HG02763 (cell line): ENCODE results near the gene RBM28.

Experiments
- ATAC-seq: cut with Tn5 transposase; IDR thresholded peaks from one replicate; pipeline ENCODE4 v1.9.1; 2021; ENCODE audit warnings: mild to moderate bottlenecking, moderate library complexity; ENCODE audit not compliant: unreplicated experiment

RBM28 gene, protein sequence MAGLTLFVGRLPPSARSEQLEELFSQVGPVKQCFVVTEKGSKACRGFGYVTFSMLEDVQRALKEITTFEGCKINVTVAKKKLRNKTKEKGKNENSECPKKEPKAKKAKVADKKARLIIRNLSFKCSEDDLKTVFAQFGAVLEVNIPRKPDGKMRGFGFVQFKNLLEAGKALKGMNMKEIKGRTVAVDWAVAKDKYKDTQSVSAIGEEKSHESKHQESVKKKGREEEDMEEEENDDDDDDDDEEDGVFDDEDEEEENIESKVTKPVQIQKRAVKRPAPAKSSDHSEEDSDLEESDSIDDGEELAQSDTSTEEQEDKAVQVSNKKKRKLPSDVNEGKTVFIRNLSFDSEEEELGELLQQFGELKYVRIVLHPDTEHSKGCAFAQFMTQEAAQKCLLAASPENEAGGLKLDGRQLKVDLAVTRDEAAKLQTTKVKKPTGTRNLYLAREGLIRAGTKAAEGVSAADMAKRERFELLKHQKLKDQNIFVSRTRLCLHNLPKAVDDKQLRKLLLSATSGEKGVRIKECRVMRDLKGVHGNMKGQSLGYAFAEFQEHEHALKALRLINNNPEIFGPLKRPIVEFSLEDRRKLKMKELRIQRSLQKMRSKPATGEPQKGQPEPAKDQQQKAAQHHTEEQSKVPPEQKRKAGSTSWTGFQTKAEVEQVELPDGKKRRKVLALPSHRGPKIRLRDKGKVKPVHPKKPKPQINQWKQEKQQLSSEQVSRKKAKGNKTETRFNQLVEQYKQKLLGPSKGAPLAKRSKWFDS

DNA sequence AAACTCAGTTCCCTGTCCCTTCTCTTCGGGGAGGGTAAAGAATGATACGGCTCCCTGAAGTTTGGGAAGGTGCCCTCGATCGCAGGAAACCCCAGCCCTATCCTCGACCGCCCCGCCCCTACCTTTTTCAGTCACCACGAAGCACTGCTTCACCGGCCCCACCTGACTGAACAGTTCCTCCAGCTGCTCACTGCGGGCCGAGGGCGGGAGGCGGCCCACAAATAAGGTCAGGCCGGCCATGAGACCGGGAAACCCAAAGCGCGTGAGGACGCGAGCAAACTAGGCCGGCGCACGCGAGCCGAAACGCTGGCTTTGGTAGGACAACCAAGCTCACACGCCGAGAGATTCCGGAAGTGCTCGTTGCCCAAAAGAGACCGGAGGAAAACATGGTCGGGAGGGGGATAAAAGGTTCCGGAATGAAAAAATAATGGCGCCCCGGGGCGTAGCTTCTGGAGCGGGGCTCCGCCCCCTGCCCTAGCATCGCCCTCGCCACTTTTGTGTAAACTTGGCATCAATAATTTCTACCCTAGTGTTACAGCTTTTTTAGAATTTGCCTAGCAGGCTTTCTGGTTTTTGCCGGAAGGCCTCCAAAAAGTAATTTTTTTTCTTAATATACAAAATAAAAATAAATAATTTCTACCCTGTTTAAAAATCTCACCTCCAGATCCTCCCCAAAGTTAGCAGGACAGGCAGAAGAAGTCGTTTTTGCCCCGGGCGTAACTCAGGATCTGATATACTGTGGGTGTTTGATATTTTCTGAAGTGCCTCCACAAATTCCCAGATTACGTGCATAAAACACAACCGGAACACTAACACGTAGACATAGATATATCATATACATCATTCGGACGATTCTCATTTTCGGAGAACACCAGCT is at the start of gene RBM28:
RBM28 (minus strand) TSS at position 355 of the 877 bp plus-strand sequence; CDS start at position 240, 115 bp downstream.
- peak; percentile 93 for ATAC-seq

DNA sequence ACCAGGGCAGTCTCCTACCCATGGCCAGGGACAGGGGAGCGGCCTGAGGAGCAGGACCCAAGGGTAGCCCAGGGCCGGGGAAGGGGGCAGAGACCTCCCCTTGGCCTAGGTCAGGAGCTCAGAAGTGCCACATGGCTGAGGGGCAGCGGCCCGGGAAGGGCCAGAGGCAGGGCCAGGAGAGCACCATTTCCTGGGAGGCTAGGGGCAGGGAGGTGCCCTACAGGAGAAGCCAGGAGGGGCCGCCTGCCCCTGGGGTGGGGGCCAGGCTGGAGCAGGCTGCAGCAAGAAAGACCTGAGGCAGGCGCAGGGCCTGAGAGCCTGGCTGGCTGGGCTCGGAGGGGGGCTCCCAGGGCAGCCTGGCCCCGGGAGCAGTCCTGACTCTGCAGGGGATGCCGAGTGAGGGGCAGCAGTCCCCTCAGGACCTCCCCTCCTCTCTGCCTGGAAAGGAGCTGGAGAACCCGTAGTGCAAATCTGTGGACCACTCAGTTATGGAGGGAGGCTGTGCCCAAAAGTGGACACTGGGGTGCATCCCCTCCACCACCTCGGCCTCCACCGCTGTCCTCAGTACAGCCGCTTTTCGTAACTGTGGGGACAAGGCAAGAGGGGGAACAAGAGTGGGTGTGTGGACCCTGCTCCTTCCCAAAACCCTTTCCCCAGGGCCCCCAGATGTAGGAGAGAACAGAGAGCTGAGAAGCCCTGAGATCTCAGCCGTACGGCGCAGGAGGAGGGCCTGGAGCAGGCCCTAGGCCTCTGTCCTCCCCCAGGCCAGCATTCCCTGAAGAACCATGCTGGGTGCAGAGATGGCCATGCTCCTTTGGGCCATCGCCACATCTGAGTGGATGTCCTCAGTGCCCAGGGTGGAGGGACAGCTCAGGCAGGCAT is 49.0 kb upstream of the RBM28 start:
- no peak for ATAC-seq

DNA sequence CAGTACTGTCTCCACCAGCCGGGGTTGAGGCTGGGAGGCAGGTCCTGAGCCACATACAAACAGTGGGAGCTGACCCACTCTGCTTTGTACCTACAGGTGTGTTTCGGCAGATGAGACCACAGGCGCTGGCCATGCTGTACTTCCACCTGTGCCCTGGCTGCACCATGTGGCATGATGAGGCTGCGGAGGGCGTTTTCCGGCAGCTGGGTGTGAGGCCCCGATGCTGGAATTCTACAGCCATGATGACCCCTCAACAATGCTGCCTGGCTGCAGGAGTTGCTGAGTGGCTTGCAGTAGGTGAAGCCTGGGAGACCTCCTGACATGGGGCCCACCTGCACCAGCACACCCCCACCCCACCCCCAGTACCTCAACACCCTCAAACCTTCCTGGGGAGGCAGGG is 48.1 kb upstream of the RBM28 start:
- ATAC-seq: no peak

DNA sequence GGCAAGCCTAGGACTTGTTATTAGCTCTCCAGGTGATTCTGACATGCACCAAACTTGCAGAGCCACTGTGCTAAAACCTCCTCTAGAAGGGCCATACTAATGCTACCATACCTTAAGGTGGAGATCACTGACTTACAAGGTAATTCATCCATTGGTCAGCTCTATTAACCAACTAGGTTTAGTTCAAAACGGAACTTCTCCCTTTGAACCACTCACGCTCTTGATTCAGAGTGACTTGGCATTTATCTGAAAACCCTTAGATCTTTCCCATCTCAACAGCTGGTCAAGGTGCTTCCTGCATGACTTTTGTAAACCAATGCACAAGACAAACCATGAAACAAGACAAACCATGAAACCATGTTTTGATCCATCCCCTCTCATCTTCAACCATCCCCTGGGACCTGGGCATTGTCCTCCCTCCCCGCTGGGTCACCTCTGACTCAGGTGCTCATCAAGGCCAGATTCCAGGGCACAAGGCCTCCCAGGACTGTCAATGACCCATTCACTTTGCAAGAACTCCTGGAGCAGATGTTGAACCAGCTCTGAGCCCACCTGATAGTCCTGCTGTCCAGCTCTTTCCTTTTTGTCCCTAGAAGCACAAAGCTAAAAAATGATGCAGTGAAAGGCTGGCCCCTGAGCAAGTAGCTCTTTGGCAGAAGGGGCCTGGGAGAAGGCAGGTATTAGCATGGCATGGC is 47.3 kb upstream of the RBM28 start:
- no peak for ATAC-seq

DNA sequence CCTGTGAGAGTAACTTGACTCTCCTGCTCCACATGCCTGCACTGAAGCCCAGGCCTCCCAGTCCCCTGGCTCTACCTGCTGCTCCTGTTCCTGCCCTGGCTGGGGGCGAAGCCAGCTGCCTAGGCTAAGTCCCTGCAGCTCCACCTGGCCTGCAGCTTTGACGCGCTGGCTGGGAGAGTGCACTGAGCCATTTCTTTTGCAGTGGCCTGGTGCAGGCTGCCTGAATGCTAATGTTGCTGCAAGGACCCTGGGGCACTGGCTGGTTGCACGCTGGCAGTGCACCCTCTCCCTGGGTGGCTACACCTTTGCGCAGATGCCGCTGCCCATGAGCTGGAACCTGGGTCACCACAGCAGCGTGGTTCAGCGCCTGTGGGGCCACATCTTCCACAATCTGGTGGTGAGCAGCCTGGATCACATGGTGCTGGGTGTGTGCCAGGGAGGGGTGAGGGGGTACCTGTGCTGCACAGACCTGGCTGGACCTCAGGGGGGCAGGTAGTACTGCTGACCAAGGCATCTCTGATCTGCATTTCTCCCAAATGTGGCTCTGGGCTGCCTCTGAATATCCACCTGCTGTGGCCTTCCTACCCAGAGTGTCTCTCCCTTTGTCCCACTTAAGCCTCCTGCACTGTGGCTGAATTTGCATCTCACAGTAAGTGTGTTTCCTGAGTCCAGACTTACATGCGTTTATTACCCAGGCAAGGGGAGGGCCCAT is 46.1 kb upstream of the RBM28 start:
- no peak for ATAC-seq

DNA sequence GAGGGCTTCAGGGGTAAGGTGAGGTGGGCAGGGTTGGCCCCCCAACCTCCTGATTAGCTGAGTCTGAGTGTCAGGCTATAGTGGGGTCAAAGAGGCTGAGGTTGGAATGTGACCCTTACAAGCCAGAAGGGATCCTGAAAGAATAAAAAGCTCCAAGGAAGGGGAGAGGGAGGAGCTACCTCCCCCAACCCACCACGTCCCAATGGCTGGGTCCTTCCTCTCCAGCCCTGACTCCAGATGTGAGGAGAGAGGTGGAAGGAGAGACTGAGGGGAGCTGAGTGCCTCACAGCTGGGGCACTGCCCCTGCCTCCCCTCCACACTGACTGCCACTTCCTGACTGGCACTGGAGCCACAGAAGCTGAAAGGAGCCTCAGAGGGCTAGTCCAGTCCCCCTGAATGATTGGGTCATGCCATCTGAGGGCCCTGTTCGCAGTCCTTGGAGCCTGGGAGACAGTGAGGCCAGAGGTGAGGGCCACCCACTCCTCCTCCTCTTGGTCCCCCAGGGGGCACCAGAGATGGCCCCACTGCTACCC is 45.4 kb upstream of the RBM28 start:
- ATAC-seq: no peak

DNA sequence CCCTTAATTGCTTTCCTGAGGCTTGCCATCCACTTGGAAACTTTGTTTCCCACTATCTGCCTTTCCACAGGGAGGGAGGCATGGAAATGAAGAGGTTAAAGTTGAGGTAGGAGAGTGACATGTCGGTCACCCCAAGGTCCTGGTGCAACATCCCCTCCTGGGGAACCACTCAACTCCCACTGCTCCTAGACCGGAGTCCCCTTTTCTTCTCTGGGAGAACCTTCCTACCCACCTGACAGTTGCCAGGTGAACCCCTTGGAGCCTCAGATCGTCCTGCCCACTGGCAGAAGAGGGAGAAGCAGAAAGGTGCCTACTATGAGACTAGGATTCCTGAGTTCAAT is 44.4 kb upstream of the RBM28 start:
- ATAC-seq: no peak

DNA sequence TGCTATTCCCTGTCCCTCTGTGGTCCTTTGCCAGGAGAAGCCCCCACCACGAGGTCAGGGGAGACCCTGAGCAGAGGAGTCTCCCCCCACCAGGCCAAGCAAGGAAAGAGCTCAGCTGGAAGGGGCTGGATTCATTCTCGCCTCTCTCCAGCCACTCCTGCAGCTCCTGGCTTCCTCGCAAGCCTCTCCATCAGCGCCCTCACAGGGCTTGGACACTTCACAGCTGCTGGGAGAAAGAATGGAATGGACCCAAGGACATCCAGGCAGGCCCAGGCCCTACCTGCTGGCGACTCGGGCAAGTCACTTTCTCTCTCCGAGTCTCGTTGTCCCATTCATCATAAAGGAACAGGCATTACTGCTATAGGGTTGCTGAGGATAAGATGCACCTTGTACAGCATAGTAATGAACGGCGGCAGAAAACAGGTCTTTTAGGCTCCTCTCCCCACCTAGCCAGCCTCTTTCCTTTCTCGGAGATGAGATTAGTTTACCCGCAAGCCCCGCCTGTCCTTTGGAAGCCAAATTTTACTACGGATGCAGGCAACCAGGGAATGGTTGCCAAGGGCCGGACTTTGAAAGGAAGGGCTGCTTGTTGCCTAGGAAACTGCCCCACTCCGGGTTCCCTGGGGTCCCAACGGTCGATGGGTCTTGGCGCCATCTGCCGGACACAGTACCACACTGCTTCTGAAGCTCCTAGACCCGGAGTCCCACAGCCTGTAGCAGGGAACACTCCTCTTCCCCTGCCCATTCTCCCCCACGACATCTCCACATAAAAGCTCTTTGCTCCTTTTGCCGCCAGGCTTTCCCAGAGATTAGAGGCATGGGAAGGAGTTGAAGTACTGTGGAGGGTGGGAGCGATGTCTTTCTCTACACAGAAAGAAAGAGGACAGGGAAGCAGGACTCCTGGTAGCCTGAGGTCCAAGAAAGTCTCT is 43.8 kb upstream of the RBM28 start:
- ATAC-seq: peak; percentile 70

DNA sequence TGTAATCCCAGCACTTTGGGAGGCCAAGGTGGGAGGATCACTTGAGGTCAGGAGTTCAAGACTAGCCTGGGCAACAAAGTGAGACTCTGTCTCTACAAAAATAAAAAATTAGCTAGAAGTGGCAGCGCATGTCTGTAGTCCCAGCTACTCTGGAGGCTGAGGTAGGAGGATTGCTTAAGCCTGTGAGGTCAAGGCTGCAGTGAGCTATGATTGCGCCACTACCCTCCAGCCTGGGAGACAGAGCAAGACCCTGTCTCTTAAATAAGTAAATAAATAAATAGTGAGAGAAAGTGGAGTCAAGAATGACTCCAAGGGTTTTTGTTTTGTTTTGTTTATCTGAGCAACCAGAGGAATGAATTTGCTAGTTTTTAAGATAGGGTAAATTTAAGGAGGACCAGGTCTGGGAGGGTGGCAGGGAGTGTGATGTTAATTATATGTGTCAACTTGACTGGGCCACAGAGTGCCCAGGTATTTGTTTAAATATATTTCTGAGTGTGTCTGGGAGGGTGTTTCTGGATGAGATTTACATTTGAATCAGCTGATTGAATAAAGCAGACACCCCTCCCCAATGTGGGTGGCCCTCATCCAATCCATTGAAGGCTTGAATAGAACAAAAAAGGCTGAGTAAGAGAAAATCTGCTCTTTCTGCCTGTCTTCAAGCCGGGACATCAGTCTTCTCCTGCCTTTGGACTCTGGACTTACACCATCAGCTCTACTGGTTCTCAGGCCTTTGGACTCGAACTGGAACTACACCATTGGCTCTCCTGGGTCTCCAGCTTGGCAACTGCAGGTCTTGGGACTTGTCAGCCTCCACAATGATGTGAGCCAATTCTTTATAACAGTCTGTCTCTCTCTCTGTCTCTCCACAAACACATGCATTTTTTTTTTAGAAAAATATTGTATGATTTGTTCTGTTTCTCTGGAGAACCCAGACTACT is 42.5 kb upstream of the RBM28 start:
- no peak for ATAC-seq

DNA sequence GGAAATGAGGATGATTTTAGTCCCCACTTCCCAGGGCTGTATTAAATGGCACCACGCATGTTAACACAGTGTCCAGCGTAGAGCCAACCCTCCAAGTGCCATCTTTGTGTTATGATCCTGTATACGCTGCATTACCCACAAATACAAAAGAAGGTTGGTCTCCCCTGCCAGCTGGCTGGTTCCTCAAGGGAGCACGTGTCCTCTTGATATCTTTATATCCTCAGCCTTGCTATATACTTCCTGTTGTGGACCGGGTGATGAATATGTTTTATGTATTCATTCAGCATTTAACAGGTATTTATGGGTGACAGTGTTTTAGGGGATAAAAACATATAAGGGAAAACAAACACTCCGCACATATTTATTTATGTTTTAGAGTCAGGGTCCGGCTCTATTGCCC is 41.0 kb upstream of the RBM28 start:
- no peak for ATAC-seq

DNA sequence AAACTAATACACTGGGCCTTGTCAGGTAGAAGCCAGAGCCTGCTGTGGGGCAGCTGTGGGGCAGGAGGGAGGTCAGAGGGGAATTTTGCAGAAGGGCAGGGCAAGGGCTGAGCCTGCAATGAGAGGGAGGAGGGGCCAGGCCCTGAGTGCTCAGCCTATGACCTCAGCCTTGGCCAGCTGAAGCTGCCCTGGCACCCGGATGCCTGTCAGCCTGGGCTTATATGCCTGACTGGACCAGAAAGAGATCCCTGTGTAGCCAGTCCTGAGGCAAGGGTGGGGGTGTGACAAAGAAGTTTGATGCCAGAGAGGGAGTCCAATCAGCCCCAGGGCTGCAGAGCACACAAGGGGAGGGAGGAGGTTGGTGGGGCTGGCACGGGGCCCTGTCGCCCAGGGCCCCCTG is 40.1 kb upstream of the RBM28 start:
- ATAC-seq: no peak

DNA sequence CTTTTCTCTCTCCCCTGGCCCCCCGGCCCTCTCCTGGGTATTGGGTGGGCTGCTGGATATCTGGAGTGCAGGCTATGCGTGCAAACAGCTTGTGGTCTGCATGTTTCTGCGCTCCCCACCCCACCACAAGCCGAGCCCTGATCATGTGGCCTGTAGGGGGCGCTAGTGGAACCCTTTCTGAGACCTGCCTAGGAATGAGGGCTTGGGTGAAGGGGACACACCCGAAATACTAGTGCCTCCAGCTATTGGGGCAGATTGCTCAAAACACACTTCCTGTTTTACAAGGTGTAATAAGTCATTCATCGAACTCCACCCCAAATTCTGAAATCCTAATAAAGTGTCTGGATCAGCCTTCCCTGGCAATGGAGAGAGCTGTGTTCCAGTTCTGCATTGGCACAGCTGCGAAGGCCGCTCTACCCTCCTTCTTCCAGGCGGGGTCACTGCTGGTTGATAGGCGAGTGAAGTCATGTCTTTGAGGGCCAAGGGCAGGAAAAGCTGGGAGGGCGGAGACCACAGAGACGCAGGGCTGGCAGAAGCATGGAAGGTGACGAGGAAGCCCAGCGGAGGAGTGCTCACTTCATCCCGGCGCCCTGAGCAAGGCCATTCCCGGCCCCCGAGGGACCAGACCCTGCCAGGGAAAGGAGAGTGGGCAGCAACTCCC is 37.6 kb upstream of the RBM28 start:
- ATAC-seq: no peak

DNA sequence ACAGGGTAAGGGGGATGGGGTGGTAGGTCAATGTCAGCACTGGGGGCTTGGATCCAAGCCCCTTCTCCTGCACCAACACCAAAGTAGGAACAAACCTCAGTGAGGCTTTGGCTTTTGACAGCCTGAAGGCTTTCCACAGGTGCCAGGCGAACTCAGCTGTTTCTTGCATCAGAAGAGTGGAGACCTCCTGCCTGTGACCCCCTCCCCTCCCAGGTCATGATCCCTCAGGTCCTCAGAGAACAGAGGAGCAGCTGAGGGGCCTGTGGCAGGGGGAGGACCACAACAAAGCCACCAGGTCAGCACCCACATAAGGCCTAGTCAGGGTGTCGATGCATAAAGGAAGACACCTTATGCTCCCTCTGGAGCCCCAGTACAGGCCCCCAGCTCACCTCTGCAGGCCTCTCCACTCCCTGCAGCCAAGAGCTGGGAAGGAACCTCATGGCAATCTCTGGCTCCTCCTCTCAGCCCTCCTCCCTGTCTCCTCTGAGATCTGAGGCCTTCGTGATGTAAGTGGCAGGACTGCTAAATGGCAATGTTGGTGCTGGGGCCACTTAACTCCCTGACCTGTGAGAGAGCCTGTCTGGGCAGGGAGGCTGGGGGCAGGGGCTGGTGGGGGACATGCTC is 36.9 kb upstream of the RBM28 start:
- ATAC-seq: no peak

DNA sequence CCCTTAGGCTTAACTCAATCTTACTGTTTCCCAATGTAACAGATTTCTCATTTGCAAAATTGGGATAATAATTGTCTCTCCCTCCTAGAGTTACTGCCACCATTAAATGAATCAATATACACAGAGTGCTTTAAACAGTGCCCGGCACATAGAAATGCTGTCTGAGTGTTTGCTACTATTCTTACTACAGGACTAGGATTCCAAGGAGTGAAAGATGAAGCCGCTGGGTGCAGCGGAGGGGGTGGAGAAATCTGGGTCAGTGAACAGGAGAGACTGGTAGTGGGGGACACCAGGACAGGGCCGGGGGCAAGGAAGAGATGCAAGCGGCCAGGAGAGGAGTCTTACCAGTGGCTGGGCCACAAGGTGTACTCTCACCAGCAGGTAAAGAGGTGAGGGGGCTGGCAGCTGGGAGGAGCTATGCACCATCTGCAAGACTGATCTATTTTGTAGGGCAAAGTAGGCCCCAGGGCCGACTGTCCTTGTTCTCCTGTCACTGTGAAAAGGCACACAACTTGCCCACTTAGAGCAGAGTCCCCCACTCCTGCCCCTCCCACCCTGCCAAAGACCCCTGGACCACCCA is 36.3 kb upstream of the RBM28 start:
- no peak for ATAC-seq

DNA sequence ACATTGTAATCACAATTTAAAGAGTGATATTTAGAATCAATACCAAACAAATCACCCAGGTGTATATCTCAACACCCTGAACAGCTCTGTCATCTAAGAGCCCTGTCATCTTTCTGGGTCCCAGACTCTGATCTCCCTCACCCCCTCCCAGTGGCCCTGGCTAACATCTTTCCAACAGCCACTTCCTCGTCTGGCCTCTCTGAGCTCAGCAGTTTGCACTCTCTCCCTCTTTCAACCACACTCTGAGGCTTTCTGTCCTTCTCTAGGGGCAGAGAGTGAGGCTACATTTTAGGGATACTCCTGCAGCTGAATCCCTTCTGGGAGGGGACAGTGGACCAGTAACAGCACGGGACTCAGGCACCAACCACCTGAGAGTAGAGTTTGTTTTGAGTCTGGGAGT is 34.9 kb upstream of the RBM28 start:
- ATAC-seq: no peak
